Gastrocnemius medialis (tissue), 4 donors: Measurements from ENCODE around the gene SURF1. TPM values are rescaled to one million over a fixed set of nuclear protein-coding genes. Genes with fewer than 3 reads are reported as not detected.
"Not testable (repeated sequence)": the region's sequence is repeated elsewhere in the genome, so short reads cannot be mapped to it uniquely, and the experiment has no call there.

Source experiments
- ATAC-seq, 2 donors: fragments of 150-250 bp; one replicate each; pipeline ENCODE4 v1.9.1; 2016
- DNase-seq, 2 donors: peaks; one replicate each; pipeline ENCODE4 v3.0.0-alpha.2; 2019
- H3K27ac ChIP-seq, 4 donors: fragments of 200-600 bp; sonication (generic); 1 replicate in 1 of 4; 2 replicates in 3 of 4; pipeline ENCODE4 v1.5.1; 2016 to 2018; ENCODE audit warnings: mild to moderate bottlenecking in 2 of 4, moderate library complexity in 1 of 4
- H3K27me3 ChIP-seq, 3 donors: fragments of 200-600 bp; sonication (generic) in 2 of 3; 1 replicate in 1 of 3; 2 replicates in 2 of 3; pipeline versions ENCODE4 v1.5.1 to v1.6.0; 2016 to 2019; ENCODE audit warnings: mild to moderate bottlenecking in 1 of 3, moderate library complexity in 1 of 3
- H3K36me3 ChIP-seq, 2 donors: fragments of 200-600 bp; sonication (generic) in 1 of 2; one replicate each; pipeline ENCODE4 v1.5.1; 2017 to 2018
- H3K4me1 ChIP-seq, 2 donors: fragments of 200-600 bp; sonication (generic) in 1 of 2; one replicate each; pipeline ENCODE4 v1.5.1; 2016 to 2017; ENCODE audit warnings: mild to moderate bottlenecking in 2 of 2
- H3K4me3 ChIP-seq, 4 donors: fragments of 200-600 bp; sonication (generic) in 3 of 4; 1 replicate in 1 of 4; 2 replicates in 3 of 4; pipeline ENCODE4 v1.5.1; 2016 to 2019; ENCODE audit warnings: mild to moderate bottlenecking in 2 of 4
- H3K9me3 ChIP-seq, 3 donors: fragments of 200-600 bp; sonication (generic) in 2 of 3; 1 replicate in 1 of 3; 2 replicates in 2 of 3; pipeline ENCODE4 v1.5.1; 2016 to 2019
- POLR2A ChIP-seq, 2 donors: fragments of 450-650 bp; IDR thresholded peaks; one replicate each; pipeline ENCODE4 v1.6.1; 2017; ENCODE audit warnings: antibody characterized with exemption in 2 of 2, mild to moderate bottlenecking in 2 of 2, moderate library complexity in 2 of 2
- in situ Hi-C, 4 donors: fragments of 200-750 bp; cut with MboI; loops; one replicate each; pipeline versions ENCODE4 v1.15.0 to v1.8.0; 2017; ENCODE audit warnings: low sequenced_read_pairs in 4 of 4
- intact Hi-C: fragments of 100-400 bp; cut with DNase I; formaldehyde crosslinking; loops from one replicate; pipeline ENCODE4 v1.15.1; 2023; ENCODE audit warnings: low total_unique reads
- total RNA-seq, 4 donors: library from RNA; depleted of rRNA; stranded (reverse); fragments of >200 nt; gene quantifications; one replicate each; pipeline versions ENCODE4 v1.1.0 to v1.2.3, GENCODE V29; 2016
- TF ChIP-seq, protein P1 (sequence below), 5 experiments: fragments of 450-650 bp in 3 of 5; fragments of 200-600 bp in 2 of 5; sonication (generic) in 2 of 5; IDR thresholded peaks in 4 of 5; conservative IDR thresholded peaks in 1 of 5; 1 replicate in 4 of 5; 2 replicates in 1 of 5; pipeline ENCODE4 v1.5.1; 2016 to 2019; ENCODE audit warnings: antibody characterized with exemption in 5 of 5, mild to moderate bottlenecking in 3 of 5, moderate library complexity in 3 of 5

Gene SURF1
- total RNA-seq, 4 donors from 2014 or later, result 33.8 to 68.9 (median 56.0) TPM

GRCh38 chr9:133322701-133323100, 33.6 kb downstream of the SURF1 start:
- Histone ChIP-seq H3K4me3 (no peak overlapping the region), H3K27me3 (no peaks in the 10 kb centered on the region), H3K9me3 (no peaks in the 10 kb centered on the region), H3K27ac (no peak overlapping the region), H3K4me1 (no peaks in the 10 kb centered on the region), H3K36me3 (no peaks in the 10 kb centered on the region)
- intact Hi-C loops, result no loop called here
- TF ChIP-seq, protein P1, sequence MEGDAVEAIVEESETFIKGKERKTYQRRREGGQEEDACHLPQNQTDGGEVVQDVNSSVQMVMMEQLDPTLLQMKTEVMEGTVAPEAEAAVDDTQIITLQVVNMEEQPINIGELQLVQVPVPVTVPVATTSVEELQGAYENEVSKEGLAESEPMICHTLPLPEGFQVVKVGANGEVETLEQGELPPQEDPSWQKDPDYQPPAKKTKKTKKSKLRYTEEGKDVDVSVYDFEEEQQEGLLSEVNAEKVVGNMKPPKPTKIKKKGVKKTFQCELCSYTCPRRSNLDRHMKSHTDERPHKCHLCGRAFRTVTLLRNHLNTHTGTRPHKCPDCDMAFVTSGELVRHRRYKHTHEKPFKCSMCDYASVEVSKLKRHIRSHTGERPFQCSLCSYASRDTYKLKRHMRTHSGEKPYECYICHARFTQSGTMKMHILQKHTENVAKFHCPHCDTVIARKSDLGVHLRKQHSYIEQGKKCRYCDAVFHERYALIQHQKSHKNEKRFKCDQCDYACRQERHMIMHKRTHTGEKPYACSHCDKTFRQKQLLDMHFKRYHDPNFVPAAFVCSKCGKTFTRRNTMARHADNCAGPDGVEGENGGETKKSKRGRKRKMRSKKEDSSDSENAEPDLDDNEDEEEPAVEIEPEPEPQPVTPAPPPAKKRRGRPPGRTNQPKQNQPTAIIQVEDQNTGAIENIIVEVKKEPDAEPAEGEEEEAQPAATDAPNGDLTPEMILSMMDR (IDR thresholded peaks at IDR 0.05 in 4 of 5, conservative IDR thresholded peaks at IDR 0.05 in 1 of 5), result no peak
- no peak for TF ChIP-seq POLR2A (IDR thresholded peaks at IDR 0.05)
- DNase-seq (no peak), ATAC-seq (no peak)
- in situ Hi-C loops, result no loop called here

DNA sequence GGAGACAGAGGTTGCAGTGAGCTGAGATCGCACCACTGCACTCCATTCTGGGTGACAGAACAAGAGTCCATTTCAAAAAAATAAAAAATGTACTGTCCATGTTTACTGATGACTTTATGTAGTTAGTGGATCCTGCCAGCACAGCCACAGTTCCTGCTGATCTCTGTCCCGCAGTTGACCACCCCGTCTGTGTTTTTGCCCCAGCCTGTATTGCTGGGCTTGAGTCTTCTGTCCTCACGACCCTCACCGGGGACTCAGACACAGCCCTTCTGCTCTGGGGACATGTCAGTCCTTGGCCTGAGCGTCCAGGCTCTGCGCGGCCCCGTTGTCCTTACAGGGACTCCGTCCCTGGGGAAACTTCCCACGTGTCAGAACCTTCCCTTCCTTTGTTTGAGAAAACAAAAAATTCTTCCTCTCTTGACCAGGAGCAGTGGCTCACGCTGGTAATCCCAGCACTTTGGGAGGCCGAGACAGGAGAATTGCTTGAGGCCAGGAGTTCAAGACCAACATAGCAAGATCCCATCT, 34.8 kb downstream of the SURF1 start:
- in situ Hi-C loops (no loop called here), intact Hi-C loops (no loop called here)
- no peak for DNase-seq
- no peak for TF ChIP-seq POLR2A (IDR thresholded peaks at IDR 0.05)
- TF ChIP-seq, protein P1 (IDR thresholded peaks at IDR 0.05 in 4 of 5, conservative IDR thresholded peaks at IDR 0.05 in 1 of 5), result no peak
- H3K9me3 ChIP-seq, result no peaks in the 10 kb centered on the region
- no peak overlapping the region for H3K4me3 ChIP-seq
- H3K36me3 ChIP-seq, result no peaks in the 10 kb centered on the region
- ATAC-seq, result no peak
- no peaks in the 10 kb centered on the region for H3K4me1 ChIP-seq
- H3K27me3 ChIP-seq, result no peaks in the 10 kb centered on the region
- no peak overlapping the region for H3K27ac ChIP-seq

GRCh38 chr9:133320421-133320881, 35.8 kb downstream of the SURF1 start:
- H3K4me1 ChIP-seq, result no peaks in the 10 kb centered on the region
- no peak overlapping the region for H3K27ac ChIP-seq
- H3K27me3 ChIP-seq, result no peaks in the 10 kb centered on the region
- intact Hi-C loops (no loop called here), in situ Hi-C loops (no loop called here)
- DNase-seq (no peak), ATAC-seq (no peak)
- H3K4me3 ChIP-seq, result no peak overlapping the region
- no peak for TF ChIP-seq POLR2A (IDR thresholded peaks at IDR 0.05)
- TF ChIP-seq, protein P1 (IDR thresholded peaks at IDR 0.05 in 4 of 5, conservative IDR thresholded peaks at IDR 0.05 in 1 of 5), result no peak
- H3K36me3 ChIP-seq, result no peaks in the 10 kb centered on the region
- H3K9me3 ChIP-seq, result no peaks in the 10 kb centered on the region

GRCh38 chr9:133317551-133317950, 38.7 kb downstream of the SURF1 start:
- H3K27me3 ChIP-seq, H3K4me1 ChIP-seq, H3K27ac ChIP-seq, H3K36me3 ChIP-seq, in situ Hi-C loops, DNase-seq, H3K9me3 ChIP-seq, ATAC-seq, H3K4me3 ChIP-seq, intact Hi-C loops: not testable (repeated sequence)

DNA sequence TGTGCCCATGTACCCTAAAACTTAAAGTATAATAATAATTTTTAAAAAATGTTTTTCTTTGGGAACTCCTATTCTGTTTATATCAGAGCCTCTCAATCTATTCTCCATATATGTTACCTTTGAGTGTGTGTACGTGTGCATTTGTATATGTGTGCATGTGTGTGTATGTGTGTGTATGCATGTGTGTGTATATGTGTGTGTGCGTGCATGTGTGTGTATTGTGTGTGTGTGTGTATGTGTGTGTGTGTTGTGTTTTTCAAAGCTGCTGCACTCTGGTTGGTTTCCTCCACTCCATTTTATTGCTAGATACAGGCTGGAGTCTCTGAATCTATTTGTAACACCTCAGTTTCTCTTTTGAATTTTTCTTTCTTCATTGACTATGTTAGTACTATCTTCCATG, 40.3 kb downstream of the SURF1 start:
- intact Hi-C loops, result no loop called here
- in situ Hi-C loops, result no loop called here
- Histone ChIP-seq H3K4me1 (no peaks in the 10 kb centered on the region), H3K27ac (no peak overlapping the region), H3K36me3 (no peaks in the 10 kb centered on the region), H3K9me3 (no peaks in the 10 kb centered on the region), H3K27me3 (no peaks in the 10 kb centered on the region), H3K4me3 (no peak overlapping the region)
- DNase-seq (no peak), ATAC-seq (no peak)
- TF ChIP-seq, protein P1 (IDR thresholded peaks at IDR 0.05 in 4 of 5, conservative IDR thresholded peaks at IDR 0.05 in 1 of 5), result no peak
- no peak for TF ChIP-seq POLR2A (IDR thresholded peaks at IDR 0.05)
